Hematopoietic multipotent progenitor cell treated with erythropoietin and hydrocortisone succinate and interleukin-3 and kit ligand, for 6 days (in vitro differentiated cells): Measurements from ENCODE around the gene SLC13A4.
"Not testable (repeated sequence)": the region's sequence is repeated elsewhere in the genome, so short reads cannot be mapped to it uniquely, and the experiment has no call there.

Experiments
- DNase-seq: peaks from one replicate; pipeline ENCODE4 v3.0.0-alpha.2; 2015

SLC13A4 gene

GRCh38 chr7:135728136-135728669 is at the start of gene SLC13A4:
SLC13A4 (minus strand) TSS chr7:135728186; CDS start chr7:135727496, 690 bp downstream.
- no peak for DNase-seq

DNA sequence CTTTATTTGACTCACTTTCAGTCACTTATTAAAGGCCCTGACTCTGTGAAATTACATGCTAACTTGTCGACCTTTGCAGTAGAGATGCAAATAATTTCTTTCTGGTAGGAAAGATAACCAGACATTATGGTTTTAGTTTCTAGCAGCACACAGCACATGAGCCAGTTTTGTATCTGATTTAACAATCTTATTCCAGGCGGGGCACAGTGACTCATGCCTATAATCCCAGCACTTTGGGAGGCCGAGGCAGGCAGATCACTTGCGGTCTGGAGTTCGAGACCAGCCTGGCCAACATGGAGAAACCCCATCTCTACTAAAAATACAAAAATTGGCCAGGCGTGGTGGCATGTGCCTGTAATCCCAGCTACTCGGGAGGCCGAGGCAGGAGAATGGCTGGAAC is 47.9 kb upstream of the SLC13A4 start:
- not testable (repeated sequence) for DNase-seq

GRCh38 chr7:135775230-135775629 is 47.2 kb upstream of the SLC13A4 start:
- DNase-seq, result no peak

DNA sequence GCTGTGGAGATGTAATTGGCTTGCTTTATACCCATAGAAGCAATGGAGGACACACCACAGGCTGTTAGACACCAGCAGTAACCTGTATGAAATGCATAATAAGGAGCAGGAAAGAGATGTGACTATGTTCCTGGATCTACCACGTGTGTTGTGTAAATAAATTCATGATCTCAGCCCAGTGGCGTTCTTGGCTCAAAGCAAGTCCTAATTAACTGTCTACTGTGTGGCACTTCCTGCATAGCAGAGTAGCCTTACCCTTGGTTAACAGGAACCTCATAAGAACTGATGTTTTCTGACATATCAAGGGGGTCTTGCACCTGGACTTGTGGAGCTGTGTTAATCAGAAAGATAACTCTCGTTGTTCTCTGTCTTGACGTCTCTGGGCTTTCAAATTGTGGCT is 46.3 kb upstream of the SLC13A4 start:
- no peak for DNase-seq

GRCh38 chr7:135773464-135773863 is 45.5 kb upstream of the SLC13A4 start:
- DNase-seq, result no peak

DNA sequence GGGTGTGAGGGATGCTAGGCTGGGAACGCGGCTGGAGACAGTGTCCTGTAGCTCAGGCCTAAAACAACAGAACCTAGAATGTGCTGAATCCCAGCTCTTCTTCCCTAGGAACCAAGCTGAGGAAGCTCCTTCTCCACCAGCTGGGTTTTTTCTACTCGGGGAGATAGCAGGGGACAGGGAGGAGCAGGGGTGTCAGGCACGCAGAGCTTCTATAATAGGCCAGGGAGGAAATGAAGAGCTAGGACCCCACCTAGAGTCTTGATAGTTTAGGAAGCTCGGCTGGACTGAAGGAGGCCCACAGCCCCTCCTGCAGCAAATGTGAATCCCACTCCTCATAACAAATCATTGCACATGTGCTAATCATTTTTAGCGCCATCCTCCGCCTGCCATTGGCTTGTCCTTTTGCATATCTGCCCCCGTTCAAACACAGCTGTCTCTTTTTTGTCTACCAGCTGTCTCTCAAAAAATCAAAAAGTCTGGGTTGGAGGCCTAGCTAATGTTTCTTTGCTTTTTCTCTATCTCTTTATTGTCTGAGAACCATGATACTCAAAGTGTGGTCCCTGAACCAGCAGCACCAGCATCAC is 44.7 kb upstream of the SLC13A4 start:
- no peak for DNase-seq

GRCh38 chr7:135771961-135772638 is 44.1 kb upstream of the SLC13A4 start:
- no peak for DNase-seq

DNA sequence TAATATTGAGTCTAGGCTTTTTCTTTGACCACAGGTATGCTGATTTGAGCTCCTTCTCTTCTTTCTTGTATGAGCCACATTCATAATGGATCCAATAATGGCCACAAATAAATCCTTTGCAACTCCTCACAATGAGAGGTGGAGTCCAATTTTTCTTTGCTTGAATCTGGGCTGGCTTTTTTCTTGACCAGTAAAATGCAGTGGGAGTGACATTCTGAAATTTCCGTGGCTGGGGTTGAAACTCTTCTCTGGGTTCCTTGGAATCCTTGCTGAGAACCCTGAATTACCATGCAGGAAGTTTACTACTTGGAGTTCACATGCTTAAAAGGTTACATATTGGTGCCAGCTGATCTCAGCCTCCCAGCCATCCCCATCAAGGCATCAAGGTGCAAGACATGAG is 43.1 kb upstream of the SLC13A4 start:
- DNase-seq, result no peak

- DNase-seq, result no peak
These were observed 42.2 kb upstream of the SLC13A4 start for GRCh38 chr7:135770139-135770710.

DNA sequence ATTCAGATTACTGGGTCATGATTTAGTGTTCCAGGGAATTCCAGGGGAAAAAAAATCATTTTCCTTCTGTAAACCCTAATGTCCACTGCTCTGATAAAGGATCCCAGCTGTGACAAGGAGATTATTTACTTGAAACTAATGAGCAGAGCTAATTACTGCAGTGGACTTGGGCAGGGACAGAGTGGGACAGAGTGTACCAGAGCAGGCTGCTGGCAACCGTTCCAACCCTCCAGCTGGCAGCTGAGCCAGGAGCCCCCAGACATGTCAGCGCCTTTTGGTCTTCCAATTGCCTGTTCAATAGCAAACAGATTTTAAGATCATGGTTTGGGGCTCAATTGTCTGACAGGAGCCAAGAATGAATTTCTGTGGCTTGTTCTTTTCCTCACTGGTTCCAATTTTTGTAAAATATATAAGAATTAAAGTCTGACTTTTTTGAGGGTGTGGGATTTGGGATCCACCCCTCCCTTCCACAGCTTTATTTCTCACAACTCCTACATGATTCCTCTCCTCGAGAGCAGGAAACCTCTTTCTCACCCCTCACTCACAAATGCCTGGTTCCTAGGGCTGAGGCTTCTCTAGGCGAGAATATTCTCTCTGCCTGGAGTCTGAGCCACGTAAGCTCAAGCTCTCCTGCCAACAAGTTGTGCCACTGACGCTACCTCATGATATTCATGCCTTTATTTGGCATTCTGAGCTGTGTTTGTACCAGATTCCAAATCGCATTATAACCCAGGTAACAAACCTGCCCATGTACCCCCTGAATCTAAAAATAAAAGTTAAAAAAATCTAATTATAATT is 41.2 kb upstream of the SLC13A4 start:
- DNase-seq, result no peak

- no peak for DNase-seq
These were observed 40.5 kb upstream of the SLC13A4 start for GRCh38 chr7:135768467-135768866.

GRCh38 chr7:135768064-135768463 is 40.1 kb upstream of the SLC13A4 start:
- DNase-seq, result no peak

- no peak for DNase-seq
These were observed 35.3 kb upstream of the SLC13A4 start for GRCh38 chr7:135763261-135763660.

DNA sequence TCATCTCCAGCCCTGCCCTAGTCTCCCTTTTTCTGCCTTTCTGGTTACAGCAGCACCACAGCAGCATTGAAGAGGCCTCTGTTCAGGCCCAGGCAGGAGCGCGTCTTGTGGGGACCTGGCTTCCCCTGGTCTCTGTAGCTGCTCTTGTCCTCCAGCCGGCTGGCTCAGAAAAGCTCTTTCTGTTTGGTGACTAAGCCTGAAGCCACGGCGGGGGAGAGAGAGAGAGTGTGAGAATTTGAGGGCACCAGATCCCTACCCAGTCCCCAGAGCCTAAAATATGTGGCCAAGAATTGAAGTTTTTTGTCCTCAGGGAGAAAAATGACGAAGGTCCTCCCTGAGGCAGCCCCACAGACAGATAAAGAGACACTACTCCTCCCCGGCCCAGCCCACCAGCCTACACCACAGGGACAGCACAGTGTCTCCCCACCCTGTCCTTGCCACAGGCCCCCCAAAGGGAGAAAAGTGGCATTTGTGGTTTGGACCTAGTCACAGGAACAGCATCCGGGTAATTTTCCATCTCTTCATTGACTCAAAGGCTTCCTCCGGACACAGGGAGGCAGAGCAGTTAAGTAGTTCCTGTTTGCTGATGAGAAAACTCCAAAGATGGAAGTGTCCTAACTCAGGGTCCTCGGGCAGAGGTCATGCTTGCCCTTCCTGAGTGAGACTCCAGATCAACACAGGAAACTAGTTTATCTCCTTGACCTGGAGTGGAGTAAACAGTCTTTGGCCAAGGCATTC is 33.9 kb upstream of the SLC13A4 start:
- no peak for DNase-seq

GRCh38 chr7:135759532-135759931 is 31.5 kb upstream of the SLC13A4 start:
- DNase-seq, result no peak

DNA sequence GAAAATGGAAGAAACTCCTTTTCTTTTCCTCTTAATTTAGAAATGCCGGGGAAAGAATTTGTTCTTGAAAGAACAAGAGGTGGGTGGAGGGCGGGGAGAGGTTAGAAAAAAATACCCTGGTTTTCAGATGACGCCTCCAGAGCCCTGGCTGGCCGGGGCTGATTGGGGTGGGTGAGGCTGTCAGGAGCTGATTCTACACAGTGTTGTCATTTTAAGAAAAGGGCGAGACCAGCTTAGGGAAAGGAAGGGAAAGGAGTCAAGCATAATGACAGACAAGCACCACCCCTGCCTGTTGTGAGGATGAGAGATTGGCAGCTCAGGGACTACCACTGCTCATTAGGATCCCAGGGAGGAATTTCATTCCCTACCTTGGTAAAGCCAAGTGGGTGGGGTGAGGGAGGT is 30.5 kb upstream of the SLC13A4 start:
- DNase-seq, result no peak

- DNase-seq, result no peak
These were observed 29.9 kb upstream of the SLC13A4 start for GRCh38 chr7:135757719-135758411.

DNA sequence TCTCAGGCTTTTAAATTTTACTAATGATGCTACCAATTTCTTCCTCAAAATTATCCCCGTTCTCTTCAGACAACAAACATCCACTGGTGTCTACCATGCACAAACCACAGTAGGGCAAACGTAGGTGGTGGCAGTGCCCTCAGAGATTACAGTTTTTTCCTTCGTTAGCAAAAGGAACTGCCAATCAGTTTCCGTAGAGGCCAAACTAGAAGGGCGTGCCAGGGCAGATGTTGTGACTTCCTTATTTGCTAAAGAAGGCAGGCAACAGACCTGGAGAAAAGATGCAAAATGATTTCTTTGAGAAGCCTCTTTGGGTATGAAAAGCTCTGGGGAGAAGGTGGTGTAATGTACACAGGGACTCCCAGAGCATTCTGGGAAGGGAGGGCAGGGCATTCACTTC is 28.2 kb upstream of the SLC13A4 start:
- DNase-seq, result peak; percentile 27

GRCh38 chr7:135755351-135755753 is 27.4 kb upstream of the SLC13A4 start:
- no peak for DNase-seq

GRCh38 chr7:135753616-135754413 is 25.8 kb upstream of the SLC13A4 start:
- DNase-seq, result no peak

GRCh38 chr7:135748770-135749169 is 20.8 kb upstream of the SLC13A4 start, which contains the start of gene FAM180A:
FAM180A (minus strand) TSS chr7:135748813; CDS start chr7:135748580, 233 bp downstream.
- DNase-seq, result no peak
